ENCODE data around the gene SOCS7. TPM values are rescaled to one million over a fixed set of nuclear protein-coding genes. Genes with fewer than 3 reads are reported as not detected.

SOCS7 gene
- total RNA-seq, 1 experiment from 2014 or later: 31.0 TPM

DNA sequence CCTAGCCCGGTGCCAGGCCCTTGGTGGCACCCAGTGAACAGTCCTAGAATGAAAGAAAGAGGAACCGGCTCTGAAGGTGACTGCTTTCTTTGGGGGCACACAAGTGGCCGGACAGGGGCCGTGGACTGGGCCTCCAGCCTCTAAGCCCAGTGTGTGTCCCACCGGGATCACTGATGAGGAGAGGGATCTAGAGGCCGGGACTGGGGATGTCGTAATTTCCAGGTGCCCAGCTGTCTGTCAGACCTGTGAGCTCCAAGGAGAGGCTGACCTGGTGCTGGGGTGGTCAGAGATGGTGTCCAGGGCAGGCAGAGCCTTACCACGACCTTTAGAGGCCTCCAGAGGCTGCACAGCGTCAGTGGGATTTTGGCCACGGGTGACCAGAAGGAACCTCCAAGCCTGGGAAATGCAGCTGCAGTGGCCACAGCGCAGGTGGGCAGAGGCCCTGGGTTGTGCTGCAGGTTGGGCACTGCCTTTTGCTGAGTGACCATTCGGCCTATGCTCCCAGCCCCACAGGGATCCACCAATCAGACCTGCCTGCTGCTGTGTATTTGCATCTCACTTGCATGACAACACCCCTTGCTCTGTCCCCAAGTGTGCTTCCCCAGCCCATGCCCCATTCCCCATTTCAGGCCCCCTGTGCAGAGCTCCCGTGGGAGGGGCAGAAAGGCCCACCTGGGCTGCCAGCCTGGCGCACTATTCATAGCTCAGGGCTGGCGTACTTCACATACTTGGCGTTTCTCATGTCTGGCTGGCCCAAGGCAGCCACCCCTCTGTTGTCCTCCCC is 89.2 kb downstream of the SOCS7 start:
- TF ChIP-seq TCF7L2 (IDR thresholded peaks at IDR 0.05; ENCODE audit: low read depth, low read length): no peak
- no peak for TF ChIP-seq POLR2AphosphoS5 (IDR thresholded peaks at IDR 0.05; ENCODE audit: low read depth, low read length)
- TF ChIP-seq, protein P1, sequence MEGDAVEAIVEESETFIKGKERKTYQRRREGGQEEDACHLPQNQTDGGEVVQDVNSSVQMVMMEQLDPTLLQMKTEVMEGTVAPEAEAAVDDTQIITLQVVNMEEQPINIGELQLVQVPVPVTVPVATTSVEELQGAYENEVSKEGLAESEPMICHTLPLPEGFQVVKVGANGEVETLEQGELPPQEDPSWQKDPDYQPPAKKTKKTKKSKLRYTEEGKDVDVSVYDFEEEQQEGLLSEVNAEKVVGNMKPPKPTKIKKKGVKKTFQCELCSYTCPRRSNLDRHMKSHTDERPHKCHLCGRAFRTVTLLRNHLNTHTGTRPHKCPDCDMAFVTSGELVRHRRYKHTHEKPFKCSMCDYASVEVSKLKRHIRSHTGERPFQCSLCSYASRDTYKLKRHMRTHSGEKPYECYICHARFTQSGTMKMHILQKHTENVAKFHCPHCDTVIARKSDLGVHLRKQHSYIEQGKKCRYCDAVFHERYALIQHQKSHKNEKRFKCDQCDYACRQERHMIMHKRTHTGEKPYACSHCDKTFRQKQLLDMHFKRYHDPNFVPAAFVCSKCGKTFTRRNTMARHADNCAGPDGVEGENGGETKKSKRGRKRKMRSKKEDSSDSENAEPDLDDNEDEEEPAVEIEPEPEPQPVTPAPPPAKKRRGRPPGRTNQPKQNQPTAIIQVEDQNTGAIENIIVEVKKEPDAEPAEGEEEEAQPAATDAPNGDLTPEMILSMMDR (IDR thresholded peaks at IDR 0.05): no peak
- TF ChIP-seq, protein P2, sequence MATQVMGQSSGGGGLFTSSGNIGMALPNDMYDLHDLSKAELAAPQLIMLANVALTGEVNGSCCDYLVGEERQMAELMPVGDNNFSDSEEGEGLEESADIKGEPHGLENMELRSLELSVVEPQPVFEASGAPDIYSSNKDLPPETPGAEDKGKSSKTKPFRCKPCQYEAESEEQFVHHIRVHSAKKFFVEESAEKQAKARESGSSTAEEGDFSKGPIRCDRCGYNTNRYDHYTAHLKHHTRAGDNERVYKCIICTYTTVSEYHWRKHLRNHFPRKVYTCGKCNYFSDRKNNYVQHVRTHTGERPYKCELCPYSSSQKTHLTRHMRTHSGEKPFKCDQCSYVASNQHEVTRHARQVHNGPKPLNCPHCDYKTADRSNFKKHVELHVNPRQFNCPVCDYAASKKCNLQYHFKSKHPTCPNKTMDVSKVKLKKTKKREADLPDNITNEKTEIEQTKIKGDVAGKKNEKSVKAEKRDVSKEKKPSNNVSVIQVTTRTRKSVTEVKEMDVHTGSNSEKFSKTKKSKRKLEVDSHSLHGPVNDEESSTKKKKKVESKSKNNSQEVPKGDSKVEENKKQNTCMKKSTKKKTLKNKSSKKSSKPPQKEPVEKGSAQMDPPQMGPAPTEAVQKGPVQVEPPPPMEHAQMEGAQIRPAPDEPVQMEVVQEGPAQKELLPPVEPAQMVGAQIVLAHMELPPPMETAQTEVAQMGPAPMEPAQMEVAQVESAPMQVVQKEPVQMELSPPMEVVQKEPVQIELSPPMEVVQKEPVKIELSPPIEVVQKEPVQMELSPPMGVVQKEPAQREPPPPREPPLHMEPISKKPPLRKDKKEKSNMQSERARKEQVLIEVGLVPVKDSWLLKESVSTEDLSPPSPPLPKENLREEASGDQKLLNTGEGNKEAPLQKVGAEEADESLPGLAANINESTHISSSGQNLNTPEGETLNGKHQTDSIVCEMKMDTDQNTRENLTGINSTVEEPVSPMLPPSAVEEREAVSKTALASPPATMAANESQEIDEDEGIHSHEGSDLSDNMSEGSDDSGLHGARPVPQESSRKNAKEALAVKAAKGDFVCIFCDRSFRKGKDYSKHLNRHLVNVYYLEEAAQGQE (IDR thresholded peaks at IDR 0.05; ENCODE audit: insufficient read depth in 1 of 2, low read depth in 2 of 2, low read length in 1 of 2): no peak
- no peak for TF ChIP-seq SIN3A (IDR thresholded peaks at IDR 0.05; ENCODE audit: borderline replicate concordance, insufficient read depth, low read depth, low read length)
- POLR2A ChIA-PET: no interaction called here
- no peak overlapping the region for H3K4me3 ChIP-seq (ENCODE audit: low read depth in 2 of 2, low read length in 2 of 2)
- H3K36me3 ChIP-seq (ENCODE audit: control insufficient read depth, insufficient read depth, low read length): no peaks in the 10 kb centered on the region
- no peaks in the 10 kb centered on the region for H3K9me3 ChIP-seq (ENCODE audit: control insufficient read depth, insufficient read depth, low read depth, low read length)
- CTCF ChIA-PET: interaction anchor here (0.7 kb wide), 1 partner anchor 17 kb away, joined by 7 read pairs; no protein-coding TSS in a partner anchor
- in situ Hi-C loops (cut with HindIII; ENCODE audit: low pct_unique_long_range_greater_than_20kb, low sequenced_read_pairs): no loop called here
- ATAC-seq (no peak), DNase-seq (ENCODE audit: low read depth, low spot score) (no peak)
- peaks cover 15% of the 10 kb centered on the region for H3K4me1 ChIP-seq (ENCODE audit: control insufficient read depth, insufficient read depth, low read length)
- H3K27me3 ChIP-seq (ENCODE audit: control insufficient read depth, insufficient read depth, low read length): no peaks in the 10 kb centered on the region
- no TSS peak for BruUV-seq (replicated peaks)
- intact Hi-C loops (cut with micrococcal nuclease; ENCODE audit: unreplicated experiment): no loop called here
- H3K27ac ChIP-seq (ENCODE audit: low read length): no peak overlapping the region

DNA sequence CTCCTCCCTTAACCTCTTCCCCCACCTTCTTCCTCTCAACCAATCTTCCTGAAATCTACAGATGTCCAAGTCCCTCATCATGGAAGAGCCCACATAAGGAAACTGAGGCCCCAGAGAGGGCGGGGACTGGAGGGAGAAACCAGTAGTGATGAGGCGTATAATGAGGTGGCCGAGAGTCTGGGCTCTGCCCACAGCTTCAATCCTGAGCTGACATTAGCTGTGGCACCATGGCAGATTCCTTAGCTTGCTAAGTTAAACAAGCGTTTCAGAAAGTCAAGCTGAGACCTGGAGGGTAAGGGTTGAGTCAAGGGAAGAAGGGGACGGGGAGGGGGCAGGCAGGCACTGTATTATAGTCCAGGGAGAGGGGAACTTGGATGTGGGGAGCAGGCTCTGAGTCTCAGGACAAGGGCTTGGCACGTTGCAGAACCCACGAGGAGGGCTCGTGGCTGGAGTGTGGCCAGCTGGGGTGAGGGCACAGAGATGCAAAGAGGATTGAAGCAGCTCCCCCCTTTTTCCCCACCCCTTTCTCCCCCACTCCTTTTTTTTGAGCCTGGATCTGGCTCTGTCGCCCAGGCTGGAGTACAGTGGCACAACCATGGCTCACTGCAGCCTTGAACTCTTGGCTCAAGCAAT is 89.9 kb downstream of the SOCS7 start:
- POLR2A ChIA-PET: no interaction called here
- Histone ChIP-seq H3K27me3 (ENCODE audit: control insufficient read depth, insufficient read depth, low read length) (no peaks in the 10 kb centered on the region), H3K4me3 (ENCODE audit: low read depth in 2 of 2, low read length in 2 of 2) (no peak overlapping the region), H3K27ac (ENCODE audit: low read length) (no peak overlapping the region), H3K36me3 (ENCODE audit: control insufficient read depth, insufficient read depth, low read length) (no peaks in the 10 kb centered on the region), H3K9me3 (ENCODE audit: control insufficient read depth, insufficient read depth, low read depth, low read length) (no peaks in the 10 kb centered on the region), H3K4me1 (ENCODE audit: control insufficient read depth, insufficient read depth, low read length) (peaks cover 15% of the 10 kb centered on the region)
- in situ Hi-C loops (cut with HindIII; ENCODE audit: low pct_unique_long_range_greater_than_20kb, low sequenced_read_pairs): no loop called here
- BruUV-seq (replicated peaks): no TSS peak
- intact Hi-C loops (cut with micrococcal nuclease; ENCODE audit: unreplicated experiment): no loop called here
- DNase-seq (ENCODE audit: low read depth, low spot score) (no peak), ATAC-seq (no peak)
- CTCF ChIA-PET: interaction anchor here (0.7 kb wide), 1 partner anchor 16 kb away, joined by 7 read pairs; no protein-coding TSS in a partner anchor
- TF ChIP-seq POLR2AphosphoS5 (IDR thresholded peaks at IDR 0.05; ENCODE audit: low read depth, low read length) (no peak), SIN3A (IDR thresholded peaks at IDR 0.05; ENCODE audit: borderline replicate concordance, insufficient read depth, low read depth, low read length) (no peak), TCF7L2 (IDR thresholded peaks at IDR 0.05; ENCODE audit: low read depth, low read length) (no peak)
- TF ChIP-seq, protein P2 (IDR thresholded peaks at IDR 0.05; ENCODE audit: insufficient read depth in 1 of 2, low read depth in 2 of 2, low read length in 1 of 2): no peak
- TF ChIP-seq, protein P1 (IDR thresholded peaks at IDR 0.05): no peak

Data from Panc1 (cell line).